Body of pancreas (tissue), 4 donors: ENCODE data around the gene NOL3. TPM values are rescaled to one million over a fixed set of nuclear protein-coding genes. Genes with fewer than 3 reads are reported as not detected.

Experiments
- ATAC-seq: fragments of 150-250 bp; one replicate; pipeline ENCODE4 v1.9.1; 2016
- DNase-seq, 4 donors: peaks; one replicate each; pipeline ENCODE4 v3.0.0-alpha.2; 2019
- H3K27ac ChIP-seq, 4 donors: fragments of 200-600 bp; sonication (generic); 1 replicate in 3 of 4; 2 replicates in 1 of 4; pipeline versions ENCODE4 v1.5.1 to v1.6.1; 2016 to 2019; ENCODE audit warnings: mild to moderate bottlenecking in 1 of 4, mixed read lengths in 1 of 4, moderate library complexity in 1 of 4
- H3K27me3 ChIP-seq, 2 donors: fragments of 200-600 bp; sonication (generic); one replicate each; pipeline ENCODE4 v1.6.0; 2016; ENCODE audit warnings: mild to moderate bottlenecking in 1 of 2
- H3K36me3 ChIP-seq, 2 donors: fragments of 200-600 bp; sonication (generic); replicated peaks in 1 of 2; 2 replicates each; pipeline ENCODE4 v1.5.1; 2016; ENCODE audit warnings: low read depth in 2 of 2; ENCODE audit not compliant: insufficient read depth in 1 of 2
- H3K4me1 ChIP-seq: fragments of 200-600 bp; sonication (generic); one replicate; pipeline ENCODE4 v1.6.0; 2016
- H3K4me3 ChIP-seq, 2 donors: fragments of 200-600 bp; sonication (generic); 1 replicate in 1 of 2; 2 replicates in 1 of 2; pipeline ENCODE4 v1.5.1; 2016 to 2019
- H3K9me3 ChIP-seq, 3 donors: fragments of 200-600 bp; sonication (generic); 1 replicate in 2 of 3; 2 replicates in 1 of 3; pipeline ENCODE4 v1.5.1; 2016
- CTCF ChIP-seq, 7 experiments: fragments of 450-650 bp in 4 of 7; fragments of 200-600 bp in 3 of 7; sonication (generic) in 3 of 7; IDR thresholded peaks; one replicate each; pipeline ENCODE4 v1.5.1; 2016 to 2019; ENCODE audit warnings: antibody characterized with exemption in 7 of 7
- POLR2A ChIP-seq, 3 donors: fragments of 450-650 bp; IDR thresholded peaks; one replicate each; pipeline ENCODE4 v1.6.1; 2016; ENCODE audit warnings: antibody characterized with exemption in 3 of 3, mild to moderate bottlenecking in 2 of 3
- WGBS, 2 donors: methylation state at CpG; one replicate each; pipeline ENCODE4 v1.1.5; 2017; 5-methylcytosine and 5-hydroxymethylcytosine counted together
- intact Hi-C: fragments of 100-400 bp; cut with DNase I; formaldehyde crosslinking; loops from one replicate; pipeline ENCODE4 v1.15.1; 2023
- total RNA-seq, 2 donors: library from RNA; depleted of rRNA; stranded (reverse); fragments of >200 nt; gene quantifications; one replicate each; pipeline ENCODE4 v1.1.0, GENCODE V29; 2016

The NOL3 gene
- total RNA-seq, 2 donors from 2014 or later = 51.1 to 78.8 TPM

DNA sequence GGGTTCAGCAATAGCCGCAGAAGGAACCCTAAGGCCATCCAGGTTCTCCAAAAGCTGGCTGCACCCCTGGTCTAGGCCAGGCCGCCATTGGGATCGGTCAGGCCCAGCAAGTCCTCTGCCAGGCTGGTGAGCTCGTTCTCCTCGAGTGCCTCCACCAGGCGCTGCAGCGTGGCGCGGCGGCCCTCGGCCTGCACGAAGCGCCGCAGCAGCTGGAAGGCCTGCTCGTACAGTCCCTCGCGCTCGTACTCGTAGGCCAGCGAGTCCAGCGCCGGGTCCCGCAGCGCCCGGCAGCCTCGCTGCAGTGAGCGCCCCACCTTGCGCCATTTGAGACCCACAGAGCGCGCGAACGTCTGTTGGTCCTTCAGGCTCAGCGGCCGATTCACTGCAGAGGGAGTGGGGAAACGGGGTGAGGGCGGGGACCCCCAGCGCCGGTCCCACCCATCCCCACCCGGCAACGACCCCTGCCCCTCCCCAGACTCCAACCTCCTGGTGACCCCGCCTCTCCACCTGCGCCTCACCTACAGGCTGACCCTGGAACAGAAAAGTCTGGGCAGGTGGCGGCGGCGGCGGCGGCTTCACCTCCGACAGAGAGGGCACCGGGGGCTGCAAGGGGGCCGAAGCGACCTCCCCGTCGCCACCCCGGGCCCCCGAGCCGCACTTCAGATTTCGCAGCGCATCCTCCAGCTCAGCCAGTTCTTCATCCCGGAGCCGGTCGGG, 15.6 kb upstream of the NOL3 start:
- H3K4me1 ChIP-seq = peaks cover 48% of the 10 kb centered on the region
- ATAC-seq = no peak
- H3K36me3 ChIP-seq = no peaks in the 10 kb centered on the region
- H3K9me3 ChIP-seq = no peaks in the 10 kb centered on the region
- WGBS, 2 donors = 39 to 100% methylated on average over 1 to 56 of the region's 61 CpGs
- no peak overlapping the region for H3K4me3 ChIP-seq
- no peak overlapping the region for H3K27ac ChIP-seq
- no peak for DNase-seq
- TF ChIP-seq POLR2A (IDR thresholded peaks at IDR 0.05) = no peak
- no peak for TF ChIP-seq CTCF (IDR thresholded peaks at IDR 0.05)
- no peaks in the 10 kb centered on the region for H3K27me3 ChIP-seq
- intact Hi-C loops = loop anchor here (5.0 kb wide), 2 partner anchors 137 to 177 kb away; no protein-coding TSS in a partner anchor

DNA sequence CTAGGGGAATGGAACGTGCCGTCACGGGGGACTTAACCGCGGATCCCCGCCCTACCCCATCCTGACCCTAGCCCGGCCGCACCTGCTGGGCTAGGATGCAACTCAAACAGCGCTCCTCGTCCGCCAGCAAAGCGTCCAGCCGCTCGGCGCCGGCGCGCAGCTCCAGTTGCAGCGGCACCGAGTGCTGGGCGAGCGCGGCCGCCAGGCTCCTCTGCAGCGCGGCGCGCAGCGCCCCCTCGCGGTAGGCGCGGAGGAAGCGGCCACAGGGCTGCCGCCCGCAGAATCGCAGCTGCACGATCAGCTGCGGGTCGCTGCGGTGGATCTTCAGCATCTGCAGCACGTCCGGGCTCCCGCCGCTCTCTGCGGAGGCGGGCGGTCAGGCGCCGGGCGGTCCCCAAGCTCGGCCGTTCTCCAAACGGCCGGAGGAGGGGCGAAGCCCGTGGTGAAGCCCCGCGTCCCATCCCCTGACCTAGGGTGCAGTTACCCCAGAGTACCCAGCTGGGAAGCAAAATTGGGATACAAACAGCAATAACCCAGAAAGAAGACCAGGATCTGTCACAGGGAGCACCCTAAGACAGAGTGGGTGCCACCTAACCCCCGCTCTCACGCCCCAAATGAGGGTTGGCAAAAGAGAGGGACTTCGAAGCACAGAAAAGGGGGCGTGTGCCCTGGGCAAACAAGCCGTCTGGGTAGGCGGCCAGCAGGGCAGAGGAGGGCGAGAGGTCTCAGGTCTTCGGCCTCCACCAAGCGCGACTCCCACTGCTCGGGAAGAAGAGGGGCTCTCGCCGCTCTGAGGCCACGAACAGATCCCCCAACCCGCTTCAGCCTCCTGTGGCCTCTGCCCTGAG, 14.8 kb upstream of the NOL3 start:
- Histone ChIP-seq H3K9me3 (no peaks in the 10 kb centered on the region), H3K4me1 (peaks cover 40% of the 10 kb centered on the region), H3K36me3 (no peaks in the 10 kb centered on the region), H3K27me3 (no peaks in the 10 kb centered on the region), H3K4me3 (no peak overlapping the region), H3K27ac (no peak overlapping the region)
- ATAC-seq (peak; percentile 65), DNase-seq (peak; percentile 73 to 82 (median 78))
- WGBS, 2 donors = 16 to 32% methylated on average over 23 to 49 of the region's 74 CpGs
- TF ChIP-seq CTCF (IDR thresholded peaks at IDR 0.05) (peak; percentile 64 to 100 (median 97)), POLR2A (IDR thresholded peaks at IDR 0.05) (no peak)
- intact Hi-C loops = no loop called here

- WGBS, 2 donors = 54 to 64% methylated on average over 14 to 15 of the region's 15 CpGs
- intact Hi-C loops = no loop called here
- peaks cover 37% of the 10 kb centered on the region for H3K4me1 ChIP-seq
Measured at GRCh38 chr16:67156143-67156844, 14.0 kb upstream of the NOL3 start.

More at GRCh38 chr16:67156143-67156844, 14.0 kb upstream of the NOL3 start:
- Histone ChIP-seq H3K4me3 (no peak overlapping the region), H3K27ac (no peak overlapping the region), H3K27me3 (no peaks in the 10 kb centered on the region), H3K9me3 (no peaks in the 10 kb centered on the region), H3K36me3 (no peaks in the 10 kb centered on the region)
- ATAC-seq (no peak), DNase-seq (no peak)
- TF ChIP-seq POLR2A (IDR thresholded peaks at IDR 0.05) (no peak), CTCF (IDR thresholded peaks at IDR 0.05) (no peak)
